Measurements from ENCODE around the gene CDH4.

CDH4 gene

GRCh38 chr20:61677928-61678327 lies 425.9 kb downstream of the CDH4 start:
- TF ChIP-seq GLI4 (tag by site-specific recombination; IDR thresholded peaks at IDR 0.05) (no peak), ZNF560 (tag by site-specific recombination; IDR thresholded peaks at IDR 0.05; ENCODE audit: borderline replicate concordance) (no peak), RBAK (tag by site-specific recombination; IDR thresholded peaks at IDR 0.05) (no peak), ZNF792 (tag by site-specific recombination; IDR thresholded peaks at IDR 0.05) (no peak), ZBTB7A (tag by site-specific recombination; IDR thresholded peaks at IDR 0.05; ENCODE audit: low read depth) (no peak), ZIC2 (tag by site-specific recombination; IDR thresholded peaks at IDR 0.05) (no peak), ZNF629 (tag by site-specific recombination; IDR thresholded peaks at IDR 0.05) (no peak), ZBTB17 (tag by site-specific recombination; IDR thresholded peaks at IDR 0.05) (peak; percentile 97), ZSCAN18 (tag by site-specific recombination; IDR thresholded peaks at IDR 0.05) (no peak), ZNF366 (tag by site-specific recombination; conservative IDR thresholded peaks at IDR 0.05) (peak; percentile 83), ZNF585B (tag by site-specific recombination; IDR thresholded peaks at IDR 0.05) (no peak), ZNF426 (tag by site-specific recombination; IDR thresholded peaks at IDR 0.05) (no peak), ZNF354C (tag by site-specific recombination; IDR thresholded peaks at IDR 0.05; ENCODE audit: borderline replicate concordance, low read depth) (no peak), ZFP37 (tag by site-specific recombination; IDR thresholded peaks at IDR 0.05) (no peak), ZNF449 (tag by site-specific recombination; IDR thresholded peaks at IDR 0.05) (no peak), KLF16 (tag by site-specific recombination; IDR thresholded peaks at IDR 0.05) (no peak), TRIM28 (IDR thresholded peaks at IDR 0.05; ENCODE audit: borderline replicate concordance, low read length) (no peak)
- TF ChIP-seq, protein P1, sequence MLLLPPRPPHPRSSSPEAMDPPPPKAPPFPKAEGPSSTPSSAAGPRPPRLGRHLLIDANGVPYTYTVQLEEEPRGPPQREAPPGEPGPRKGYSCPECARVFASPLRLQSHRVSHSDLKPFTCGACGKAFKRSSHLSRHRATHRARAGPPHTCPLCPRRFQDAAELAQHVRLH (tag by site-specific recombination; IDR thresholded peaks at IDR 0.05), result no peak
- H3K4me1 ChIP-seq (ENCODE audit: control insufficient read depth, insufficient read depth, low read length), result no peaks in the 10 kb centered on the region
- no peaks in the 10 kb centered on the region for H3K9me3 ChIP-seq (ENCODE audit: control insufficient read depth, insufficient read depth, low read depth, low read length)
- CTCF ChIA-PET, result no interaction called here
- POLR2A ChIA-PET, result no interaction called here
- no peak overlapping the region for H3K27ac ChIP-seq (ENCODE audit: extremely low read depth, low read depth, low read length)
- no peak overlapping the region for H3K4me3 ChIP-seq (ENCODE audit: low read depth, low read length)
- no peaks in the 10 kb centered on the region for H3K36me3 ChIP-seq (ENCODE audit: control insufficient read depth in 2 of 2, insufficient read depth in 1 of 2, low read length in 2 of 2)

DNA sequence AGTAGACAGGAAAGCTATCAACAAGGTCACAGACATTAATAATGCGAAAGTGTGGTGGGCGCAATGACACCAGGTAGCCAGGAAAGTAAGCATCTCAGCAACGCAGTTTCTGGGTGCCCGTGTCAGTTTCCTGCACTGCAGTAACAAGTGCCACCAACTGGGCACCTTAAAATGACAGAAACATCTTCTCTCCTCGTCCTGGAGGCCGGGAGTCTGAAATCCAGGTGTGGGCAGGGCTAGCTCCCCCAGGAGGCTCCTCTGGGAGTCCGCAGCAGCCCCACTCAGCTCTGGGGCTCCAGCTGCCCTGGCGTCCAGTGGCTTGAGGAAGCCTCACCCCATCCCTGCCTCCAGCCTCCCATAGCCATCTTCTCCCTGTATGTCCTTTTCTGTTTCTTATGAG lies 426.4 kb downstream of the CDH4 start:
- H3K9me3 ChIP-seq (ENCODE audit: control insufficient read depth, insufficient read depth, low read depth, low read length), result no peaks in the 10 kb centered on the region
- no peak overlapping the region for H3K27ac ChIP-seq (ENCODE audit: extremely low read depth, low read depth, low read length)
- POLR2A ChIA-PET, result no interaction called here
- H3K4me3 ChIP-seq (ENCODE audit: low read depth, low read length), result no peak overlapping the region
- no peaks in the 10 kb centered on the region for H3K4me1 ChIP-seq (ENCODE audit: control insufficient read depth, insufficient read depth, low read length)
- TF ChIP-seq ZBTB1 (tag by site-specific recombination; IDR thresholded peaks at IDR 0.05) (no peak), ZNF664 (tag by site-specific recombination; IDR thresholded peaks at IDR 0.05) (no peak), ZSCAN30 (tag by site-specific recombination; IDR thresholded peaks at IDR 0.05) (no peak), ZNF548 (tag by site-specific recombination; IDR thresholded peaks at IDR 0.05) (no peak), ZNF701 (tag by site-specific recombination; IDR thresholded peaks at IDR 0.05) (no peak), ZNF202 (tag by site-specific recombination; IDR thresholded peaks at IDR 0.05; ENCODE audit: borderline replicate concordance) (no peak)
- TF ChIP-seq, protein P2, sequence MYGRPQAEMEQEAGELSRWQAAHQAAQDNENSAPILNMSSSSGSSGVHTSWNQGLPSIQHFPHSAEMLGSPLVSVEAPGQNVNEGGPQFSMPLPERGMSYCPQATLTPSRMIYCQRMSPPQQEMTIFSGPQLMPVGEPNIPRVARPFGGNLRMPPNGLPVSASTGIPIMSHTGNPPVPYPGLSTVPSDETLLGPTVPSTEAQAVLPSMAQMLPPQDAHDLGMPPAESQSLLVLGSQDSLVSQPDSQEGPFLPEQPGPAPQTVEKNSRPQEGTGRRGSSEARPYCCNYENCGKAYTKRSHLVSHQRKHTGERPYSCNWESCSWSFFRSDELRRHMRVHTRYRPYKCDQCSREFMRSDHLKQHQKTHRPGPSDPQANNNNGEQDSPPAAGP (tag by site-specific recombination; IDR thresholded peaks at IDR 0.05), result no peak
- CTCF ChIA-PET, result no interaction called here
- no peaks in the 10 kb centered on the region for H3K36me3 ChIP-seq (ENCODE audit: control insufficient read depth in 2 of 2, insufficient read depth in 1 of 2, low read length in 2 of 2)
